ENCODE data around the gene SMAD6. TPM values are rescaled to one million over a fixed set of nuclear protein-coding genes. Genes with fewer than 3 reads are reported as not detected.

Gene SMAD6
- total RNA-seq, 1 experiment from 2014 or later, result 6.6 TPM

DNA sequence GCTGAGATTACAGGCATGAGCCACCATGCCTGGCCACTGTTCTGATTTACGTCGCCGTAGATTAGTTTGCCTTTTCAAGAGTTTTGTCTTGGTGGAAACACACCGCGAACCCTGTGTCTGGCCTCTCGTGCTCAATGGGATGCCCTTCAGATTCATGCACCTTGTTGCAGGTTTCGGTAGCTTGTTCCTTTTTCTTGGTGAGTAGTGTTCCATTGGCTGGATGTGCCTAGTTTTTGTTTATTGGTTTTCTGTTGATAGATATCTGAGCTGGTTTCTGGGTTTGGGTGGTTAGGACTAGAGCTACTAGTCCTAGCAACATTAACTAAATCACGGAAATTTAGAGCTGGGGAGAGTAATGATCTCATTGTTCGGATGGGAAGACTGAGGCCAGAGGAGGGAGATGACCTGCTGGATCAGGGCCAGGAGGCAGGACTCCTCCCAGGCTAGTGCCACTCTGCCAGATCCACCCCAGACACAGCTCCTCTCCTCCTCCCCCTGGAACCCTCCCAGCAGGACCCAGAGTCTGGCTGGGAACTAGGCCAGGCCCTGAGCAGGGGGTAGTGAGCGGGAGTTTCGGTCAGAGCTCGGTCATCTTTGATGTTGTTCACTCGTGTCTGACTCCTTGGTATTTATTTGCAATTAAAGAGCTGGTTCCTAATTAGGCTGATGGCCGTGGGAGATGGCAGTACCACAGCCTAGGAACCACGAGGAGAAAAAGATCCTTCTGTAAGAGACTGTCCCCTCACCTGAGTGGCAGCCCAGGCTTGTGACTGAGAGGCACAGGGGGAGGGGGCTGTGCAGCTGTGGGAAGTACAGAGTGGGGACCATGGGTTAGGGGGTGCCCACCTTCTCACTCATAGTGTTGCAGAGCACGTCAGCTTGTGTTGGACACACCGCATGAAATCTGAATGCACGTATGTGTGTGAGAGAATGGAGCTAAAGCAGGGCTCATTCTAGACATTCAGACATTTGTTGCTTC is 73.4 kb downstream of the SMAD6 start:
- Histone ChIP-seq H3K27me3 (ENCODE audit: insufficient read depth, low read length) (no peaks in the 10 kb centered on the region), H3K4me1 (ENCODE audit: control insufficient read depth in 1 of 2, insufficient read depth in 2 of 2, low read length in 2 of 2) (peaks cover 70 to 76% of the 10 kb centered on the region in 2 experiments), H3K36me3 (ENCODE audit: control insufficient read depth in 1 of 2, insufficient read depth in 2 of 2, low read length in 2 of 2) (no peaks in the 10 kb centered on the region), H2AFZ (ENCODE audit: low read depth, low read length, poor library complexity, severe bottlenecking) (no peak overlapping the region), H3K4me3 (replicated peaks in 1 of 2; ENCODE audit: low read depth in 1 of 2, low read length in 2 of 2) (no peak overlapping the region), H3K27ac (ENCODE audit: low read depth, low read length) (no peak overlapping the region), H3K9me2 (ENCODE audit: insufficient read depth) (no peaks in the 10 kb centered on the region), H3K9me3 (ENCODE audit: control insufficient read depth in 1 of 2, insufficient read depth in 1 of 2, low read depth in 1 of 2, low read length in 2 of 2) (no peaks in the 10 kb centered on the region), H4K20me1 (ENCODE audit: insufficient read depth) (no peaks in the 10 kb centered on the region), H3K9ac (ENCODE audit: low read length) (no peak overlapping the region), H3K79me2 (ENCODE audit: insufficient read depth, low read length) (no peaks in the 10 kb centered on the region), H3K4me2 (ENCODE audit: low read length) (peak overlapping the region; percentile 48)
- intact Hi-C loops (cut with micrococcal nuclease), result loop anchor here (2.0 kb wide), 1 partner anchor 75 kb away; no protein-coding TSS in a partner anchor
- ATAC-seq (0 out of 2 replicates have a peak, but pooled peaks have one; percentile 13), DNase-seq (ENCODE audit: low read depth, low spot score) (no peak)
- RAD21 ChIA-PET (ENCODE audit: low non-redundant PET in 1 of 2, low total read pairs in 2 of 2, uncharacterized antibody in 2 of 2, unreplicated experiment in 2 of 2), result no interaction called here
- TF ChIP-seq POLR2AphosphoS5 (IDR thresholded peaks at IDR 0.05; ENCODE audit: low read depth, low read length) (no peak), EGR1 (IDR thresholded peaks at IDR 0.05; ENCODE audit: low read depth) (no peak), TCF7L2 (IDR thresholded peaks at IDR 0.05; ENCODE audit: borderline replicate concordance, extremely low read depth, insufficient read depth, insufficient read length) (peak; percentile 77), EZH2phosphoT487 (IDR thresholded peaks at IDR 0.05; ENCODE audit: borderline replicate concordance) (no peak), ZNF274 (IDR thresholded peaks at IDR 0.05; ENCODE audit: low read depth, low read length) (no peak)
- CTCF ChIA-PET, result interaction anchor here (0.8 to 3.0 kb wide), 8 partner anchors 14 to 172 kb away, joined by 3 to 22 read pairs (median 4); partner anchors contain the start of gene SMAD6
- BruUV-seq (replicated peaks), result no TSS peak
- POLR2A ChIA-PET, result interaction anchor here (0.6 kb wide), 1 partner anchor 73 kb away, joined by 3 read pairs; the partner anchor contains the start of gene SMAD6

DNA sequence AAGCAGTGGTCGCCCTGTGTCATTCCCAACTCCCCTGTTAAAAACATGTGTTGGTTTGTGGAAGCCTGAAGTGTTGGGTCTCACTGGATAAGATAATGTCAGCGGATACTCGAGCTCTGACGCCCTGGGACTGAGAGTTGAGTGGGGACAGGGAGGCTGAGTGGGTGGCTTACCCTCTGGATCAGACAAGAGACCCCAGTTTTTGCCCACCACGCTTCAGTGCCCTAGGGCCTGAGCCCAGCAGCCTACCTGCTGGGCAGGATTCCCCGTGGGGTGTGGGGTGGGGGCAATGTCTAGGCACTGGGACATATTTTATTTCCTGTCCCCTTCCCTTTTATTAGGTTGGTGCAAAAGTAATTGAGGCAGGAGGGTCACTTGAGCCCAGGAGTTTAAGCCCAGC is 75.0 kb downstream of the SMAD6 start:
- H3K9me2 ChIP-seq (ENCODE audit: insufficient read depth), result no peaks in the 10 kb centered on the region
- H3K27ac ChIP-seq (ENCODE audit: low read depth, low read length), result no peak overlapping the region
- peaks cover 62 to 66% of the 10 kb centered on the region in 2 experiments for H3K4me1 ChIP-seq (ENCODE audit: control insufficient read depth in 1 of 2, insufficient read depth in 2 of 2, low read length in 2 of 2)
- H3K4me3 ChIP-seq (replicated peaks in 1 of 2; ENCODE audit: low read depth in 1 of 2, low read length in 2 of 2), result no peak overlapping the region
- H3K9me3 ChIP-seq (ENCODE audit: control insufficient read depth in 1 of 2, insufficient read depth in 1 of 2, low read depth in 1 of 2, low read length in 2 of 2), result no peaks in the 10 kb centered on the region
- no TSS peak for BruUV-seq (replicated peaks)
- ChIA-PET RAD21 (ENCODE audit: low non-redundant PET in 1 of 2, low total read pairs in 2 of 2, uncharacterized antibody in 2 of 2, unreplicated experiment in 2 of 2) (no interaction called here), POLR2A (no interaction called here), CTCF (interaction anchor here (1.0 to 3.6 kb wide), 4 partner anchors 12 to 79 kb away, joined by 3 to 16 read pairs (median 3); no protein-coding TSS in a partner anchor)
- no peak for DNase-seq (ENCODE audit: low read depth, low spot score)
- TF ChIP-seq, protein P1, sequence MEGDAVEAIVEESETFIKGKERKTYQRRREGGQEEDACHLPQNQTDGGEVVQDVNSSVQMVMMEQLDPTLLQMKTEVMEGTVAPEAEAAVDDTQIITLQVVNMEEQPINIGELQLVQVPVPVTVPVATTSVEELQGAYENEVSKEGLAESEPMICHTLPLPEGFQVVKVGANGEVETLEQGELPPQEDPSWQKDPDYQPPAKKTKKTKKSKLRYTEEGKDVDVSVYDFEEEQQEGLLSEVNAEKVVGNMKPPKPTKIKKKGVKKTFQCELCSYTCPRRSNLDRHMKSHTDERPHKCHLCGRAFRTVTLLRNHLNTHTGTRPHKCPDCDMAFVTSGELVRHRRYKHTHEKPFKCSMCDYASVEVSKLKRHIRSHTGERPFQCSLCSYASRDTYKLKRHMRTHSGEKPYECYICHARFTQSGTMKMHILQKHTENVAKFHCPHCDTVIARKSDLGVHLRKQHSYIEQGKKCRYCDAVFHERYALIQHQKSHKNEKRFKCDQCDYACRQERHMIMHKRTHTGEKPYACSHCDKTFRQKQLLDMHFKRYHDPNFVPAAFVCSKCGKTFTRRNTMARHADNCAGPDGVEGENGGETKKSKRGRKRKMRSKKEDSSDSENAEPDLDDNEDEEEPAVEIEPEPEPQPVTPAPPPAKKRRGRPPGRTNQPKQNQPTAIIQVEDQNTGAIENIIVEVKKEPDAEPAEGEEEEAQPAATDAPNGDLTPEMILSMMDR (IDR thresholded peaks at IDR 0.05 in 2 of 3, conservative IDR thresholded peaks at IDR 0.05 in 1 of 3; ENCODE audit: borderline replicate concordance in 1 of 3, insufficient read depth in 1 of 3, low read depth in 2 of 3, low read length in 2 of 3), result no peak
- TF ChIP-seq EGR1 (IDR thresholded peaks at IDR 0.05; ENCODE audit: low read depth) (no peak), YY1 (IDR thresholded peaks at IDR 0.05; ENCODE audit: extremely low read depth, insufficient replicate concordance, low read depth, low read length) (no peak)
- TF ChIP-seq, protein P2, sequence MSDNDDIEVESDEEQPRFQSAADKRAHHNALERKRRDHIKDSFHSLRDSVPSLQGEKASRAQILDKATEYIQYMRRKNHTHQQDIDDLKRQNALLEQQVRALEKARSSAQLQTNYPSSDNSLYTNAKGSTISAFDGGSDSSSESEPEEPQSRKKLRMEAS (IDR thresholded peaks at IDR 0.05), result no peak
- no peaks in the 10 kb centered on the region for H3K79me2 ChIP-seq (ENCODE audit: insufficient read depth, low read length)
- H2AFZ ChIP-seq (ENCODE audit: low read depth, low read length, poor library complexity, severe bottlenecking), result no peak overlapping the region
- no peaks in the 10 kb centered on the region for H4K20me1 ChIP-seq (ENCODE audit: insufficient read depth)
- H3K4me2 ChIP-seq (ENCODE audit: low read length), result no peak overlapping the region
- no peaks in the 10 kb centered on the region for H3K27me3 ChIP-seq (ENCODE audit: insufficient read depth, low read length)
- H3K36me3 ChIP-seq (ENCODE audit: control insufficient read depth in 1 of 2, insufficient read depth in 2 of 2, low read length in 2 of 2), result no peaks in the 10 kb centered on the region
- intact Hi-C loops (cut with micrococcal nuclease), result no loop called here
- H3K9ac ChIP-seq (ENCODE audit: low read length), result no peak overlapping the region
- ATAC-seq, result no peak

Measured in HCT116 (cell line).